Measurements from ENCODE around the gene CEACAM16.

Gene CEACAM16

GRCh38 chr19:44684892-44685863, 13.8 kb upstream of the CEACAM16 start (continued):
- TF ChIP-seq ZBTB20 (tag by site-specific recombination; IDR thresholded peaks at IDR 0.05): no peak
- TF ChIP-seq SP2 (tag by site-specific recombination; IDR thresholded peaks at IDR 0.05): no peak
- TF ChIP-seq, protein P1, sequence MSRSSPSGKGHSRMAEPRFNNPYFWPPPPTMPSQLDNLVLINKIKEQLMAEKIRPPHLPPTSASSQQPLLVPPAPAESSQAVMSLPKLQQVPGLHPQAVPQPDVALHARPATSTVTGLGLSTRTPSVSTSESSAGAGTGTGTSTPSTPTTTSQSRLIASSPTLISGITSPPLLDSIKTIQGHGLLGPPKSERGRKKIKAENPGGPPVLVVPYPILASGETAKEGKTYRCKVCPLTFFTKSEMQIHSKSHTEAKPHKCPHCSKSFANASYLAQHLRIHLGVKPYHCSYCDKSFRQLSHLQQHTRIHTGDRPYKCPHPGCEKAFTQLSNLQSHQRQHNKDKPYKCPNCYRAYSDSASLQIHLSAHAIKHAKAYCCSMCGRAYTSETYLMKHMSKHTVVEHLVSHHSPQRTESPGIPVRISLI (tag by site-specific recombination; IDR thresholded peaks at IDR 0.05): peak; percentile 33; the same call in 1 of the 2 replicates
- TF ChIP-seq ZNF629 (tag by site-specific recombination; IDR thresholded peaks at IDR 0.05): peak; percentile 77
- TF ChIP-seq EGR2 (tag by site-specific recombination; IDR thresholded peaks at IDR 0.05; ENCODE audit: low read depth): peak; percentile 25; the same call in 1 of the 2 replicates

GRCh38 chr19:44685877-44686276, 13.1 kb upstream of the CEACAM16 start:
- Histone ChIP-seq H3K4me1 (ENCODE audit: control insufficient read depth, insufficient read depth, low read length) (0 out of 2 replicates have a peak, but pooled peaks cover 3% of the 10 kb centered on the region), H3K4me3 (ENCODE audit: low read depth, low read length) (no peak overlapping the region), H3K9me3 (ENCODE audit: control insufficient read depth, insufficient read depth, low read depth, low read length) (no peaks in the 10 kb centered on the region), H3K27ac (ENCODE audit: extremely low read depth, low read depth, low read length) (no peak overlapping the region), H3K36me3 (ENCODE audit: control insufficient read depth in 2 of 2, insufficient read depth in 1 of 2, low read length in 2 of 2) (peaks cover 0 to 3% of the 10 kb centered on the region in 2 experiments; a peak in 1 of 3 replicates)
- ChIA-PET CTCF (interaction anchor here (0.6 to 7.9 kb wide), 5 partner anchors 38 to 184 kb away, joined by 3 to 106 read pairs (median 5); no protein-coding TSS in a partner anchor), POLR2A (interaction anchor here (0.5 kb wide), 1 partner anchor 38 kb away, joined by 3 read pairs; no protein-coding TSS in a partner anchor)
- no peak for TF ChIP-seq ZNF521 (tag by site-specific recombination; IDR thresholded peaks at IDR 0.05)
- TF ChIP-seq ZNF785 (tag by site-specific recombination; IDR thresholded peaks at IDR 0.05): no peak
- TF ChIP-seq KLF16 (tag by site-specific recombination; IDR thresholded peaks at IDR 0.05): no peak
- no peak for TF ChIP-seq ZNF704 (tag by site-specific recombination; IDR thresholded peaks at IDR 0.05)
- TF ChIP-seq, protein P2, sequence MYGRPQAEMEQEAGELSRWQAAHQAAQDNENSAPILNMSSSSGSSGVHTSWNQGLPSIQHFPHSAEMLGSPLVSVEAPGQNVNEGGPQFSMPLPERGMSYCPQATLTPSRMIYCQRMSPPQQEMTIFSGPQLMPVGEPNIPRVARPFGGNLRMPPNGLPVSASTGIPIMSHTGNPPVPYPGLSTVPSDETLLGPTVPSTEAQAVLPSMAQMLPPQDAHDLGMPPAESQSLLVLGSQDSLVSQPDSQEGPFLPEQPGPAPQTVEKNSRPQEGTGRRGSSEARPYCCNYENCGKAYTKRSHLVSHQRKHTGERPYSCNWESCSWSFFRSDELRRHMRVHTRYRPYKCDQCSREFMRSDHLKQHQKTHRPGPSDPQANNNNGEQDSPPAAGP (tag by site-specific recombination; IDR thresholded peaks at IDR 0.05): no peak

DNA sequence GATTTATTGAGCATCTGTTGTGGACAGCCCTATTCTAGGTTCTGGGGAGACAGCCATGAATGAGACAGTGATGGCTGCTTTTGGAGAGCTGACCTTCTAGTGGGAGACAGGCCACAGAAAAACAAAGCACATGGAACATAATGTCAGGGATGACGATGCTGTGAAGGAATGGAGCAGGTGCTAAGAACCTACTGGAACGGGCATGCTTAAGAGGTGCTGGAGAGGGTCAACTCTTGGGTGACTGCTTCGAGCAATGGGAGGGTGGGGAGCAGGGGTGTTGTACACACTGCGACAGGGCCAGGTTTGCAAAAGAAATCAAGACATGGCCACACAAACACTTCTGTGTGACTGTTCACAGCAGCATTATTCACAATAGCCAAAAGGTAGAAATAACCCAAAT, 12.1 kb upstream of the CEACAM16 start:
- Histone ChIP-seq H3K36me3 (ENCODE audit: control insufficient read depth in 2 of 2, insufficient read depth in 1 of 2, low read length in 2 of 2) (peaks cover 0 to 3% of the 10 kb centered on the region in 2 experiments; a peak in 1 of 3 replicates), H3K4me3 (ENCODE audit: low read depth, low read length) (no peak overlapping the region), H3K9me3 (ENCODE audit: control insufficient read depth, insufficient read depth, low read depth, low read length) (no peaks in the 10 kb centered on the region), H3K4me1 (ENCODE audit: control insufficient read depth, insufficient read depth, low read length) (0 out of 2 replicates have a peak, but pooled peaks cover 3% of the 10 kb centered on the region), H3K27ac (ENCODE audit: extremely low read depth, low read depth, low read length) (no peak overlapping the region)
- ChIA-PET POLR2A (no interaction called here), CTCF (interaction anchor here (0.8 to 7.9 kb wide), 4 partner anchors 36 to 110 kb away, joined by 3 to 106 read pairs (median 41); no protein-coding TSS in a partner anchor)
- TF ChIP-seq, protein P3, sequence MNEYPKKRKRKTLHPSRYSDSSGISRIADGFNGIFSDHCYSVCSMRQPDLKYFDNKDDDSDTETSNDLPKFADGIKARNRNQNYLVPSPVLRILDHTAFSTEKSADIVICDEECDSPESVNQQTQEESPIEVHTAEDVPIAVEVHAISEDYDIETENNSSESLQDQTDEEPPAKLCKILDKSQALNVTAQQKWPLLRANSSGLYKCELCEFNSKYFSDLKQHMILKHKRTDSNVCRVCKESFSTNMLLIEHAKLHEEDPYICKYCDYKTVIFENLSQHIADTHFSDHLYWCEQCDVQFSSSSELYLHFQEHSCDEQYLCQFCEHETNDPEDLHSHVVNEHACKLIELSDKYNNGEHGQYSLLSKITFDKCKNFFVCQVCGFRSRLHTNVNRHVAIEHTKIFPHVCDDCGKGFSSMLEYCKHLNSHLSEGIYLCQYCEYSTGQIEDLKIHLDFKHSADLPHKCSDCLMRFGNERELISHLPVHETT (tag by site-specific recombination; IDR thresholded peaks at IDR 0.05): no peak
- TF ChIP-seq ZNF24 (tag by site-specific recombination; IDR thresholded peaks at IDR 0.05) (no peak), ZXDB (tag by site-specific recombination; IDR thresholded peaks at IDR 0.05) (no peak), ELK4 (IDR thresholded peaks at IDR 0.05; ENCODE audit: borderline replicate concordance, low read depth, low read length) (no peak)
